ENCODE data around the gene COX7B. TPM values are rescaled to one million over a fixed set of nuclear protein-coding genes. Genes with fewer than 3 reads are reported as not detected.
"Not testable (repeated sequence)": the region's sequence is repeated elsewhere in the genome, so short reads cannot be mapped to it uniquely, and the experiment has no call there.

Gene COX7B
- total RNA-seq, 1 donor from 2014 or later = 142 TPM

GRCh38 chrX:77935886-77936285 is 36.6 kb downstream of the COX7B start:
- Mint-ChIP-seq H3K4me3 (ENCODE audit: unreplicated experiment) (no peak overlapping the region), H3K9me3 (ENCODE audit: low read depth) (no peaks in the 10 kb centered on the region), H3K36me3 (ENCODE audit: low read depth) (no peaks in the 10 kb centered on the region), H3K27me3 (ENCODE audit: low read depth) (no peaks in the 10 kb centered on the region), H3K4me1 (ENCODE audit: low read depth) (peaks cover 8% of the 10 kb centered on the region), H3K27ac (ENCODE audit: unreplicated experiment) (no peak overlapping the region)
- DNase-seq (ENCODE audit: low spot score) = no peak
- TF ChIP-seq, protein P1, sequence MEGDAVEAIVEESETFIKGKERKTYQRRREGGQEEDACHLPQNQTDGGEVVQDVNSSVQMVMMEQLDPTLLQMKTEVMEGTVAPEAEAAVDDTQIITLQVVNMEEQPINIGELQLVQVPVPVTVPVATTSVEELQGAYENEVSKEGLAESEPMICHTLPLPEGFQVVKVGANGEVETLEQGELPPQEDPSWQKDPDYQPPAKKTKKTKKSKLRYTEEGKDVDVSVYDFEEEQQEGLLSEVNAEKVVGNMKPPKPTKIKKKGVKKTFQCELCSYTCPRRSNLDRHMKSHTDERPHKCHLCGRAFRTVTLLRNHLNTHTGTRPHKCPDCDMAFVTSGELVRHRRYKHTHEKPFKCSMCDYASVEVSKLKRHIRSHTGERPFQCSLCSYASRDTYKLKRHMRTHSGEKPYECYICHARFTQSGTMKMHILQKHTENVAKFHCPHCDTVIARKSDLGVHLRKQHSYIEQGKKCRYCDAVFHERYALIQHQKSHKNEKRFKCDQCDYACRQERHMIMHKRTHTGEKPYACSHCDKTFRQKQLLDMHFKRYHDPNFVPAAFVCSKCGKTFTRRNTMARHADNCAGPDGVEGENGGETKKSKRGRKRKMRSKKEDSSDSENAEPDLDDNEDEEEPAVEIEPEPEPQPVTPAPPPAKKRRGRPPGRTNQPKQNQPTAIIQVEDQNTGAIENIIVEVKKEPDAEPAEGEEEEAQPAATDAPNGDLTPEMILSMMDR (IDR thresholded peaks at IDR 0.05) = no peak

- Mint-ChIP-seq H3K27me3 (ENCODE audit: low read depth) (no peaks in the 10 kb centered on the region), H3K36me3 (ENCODE audit: low read depth) (no peaks in the 10 kb centered on the region), H3K9me3 (ENCODE audit: low read depth) (no peaks in the 10 kb centered on the region), H3K4me3 (ENCODE audit: unreplicated experiment) (no peak overlapping the region), H3K27ac (ENCODE audit: unreplicated experiment) (no peak overlapping the region), H3K4me1 (ENCODE audit: low read depth) (peaks cover 8% of the 10 kb centered on the region)
- TF ChIP-seq, protein P1 (IDR thresholded peaks at IDR 0.05) = no peak
- DNase-seq (ENCODE audit: low spot score) = no peak
Measured at GRCh38 chrX:77936299-77936698, 37.0 kb downstream of the COX7B start.

GRCh38 chrX:77937291-77937690 is 38.0 kb downstream of the COX7B start:
- no peaks in the 10 kb centered on the region for H3K27me3 Mint-ChIP-seq (ENCODE audit: low read depth)
- no peak overlapping the region for H3K27ac Mint-ChIP-seq (ENCODE audit: unreplicated experiment)
- no peaks in the 10 kb centered on the region for H3K36me3 Mint-ChIP-seq (ENCODE audit: low read depth)
- H3K4me3 Mint-ChIP-seq (ENCODE audit: unreplicated experiment) = no peak overlapping the region
- no peaks in the 10 kb centered on the region for H3K9me3 Mint-ChIP-seq (ENCODE audit: low read depth)
- peaks cover 8% of the 10 kb centered on the region for H3K4me1 Mint-ChIP-seq (ENCODE audit: low read depth)
- TF ChIP-seq, protein P1 (IDR thresholded peaks at IDR 0.05) = no peak
- no peak for DNase-seq (ENCODE audit: low spot score)

GRCh38 chrX:77938083-77938680 is 38.9 kb downstream of the COX7B start:
- Mint-ChIP-seq H3K27ac (ENCODE audit: unreplicated experiment) (no peak overlapping the region), H3K36me3 (ENCODE audit: low read depth) (no peaks in the 10 kb centered on the region), H3K4me1 (ENCODE audit: low read depth) (peaks cover 8% of the 10 kb centered on the region), H3K4me3 (ENCODE audit: unreplicated experiment) (no peak overlapping the region), H3K27me3 (ENCODE audit: low read depth) (no peaks in the 10 kb centered on the region), H3K9me3 (ENCODE audit: low read depth) (no peaks in the 10 kb centered on the region)
- TF ChIP-seq, protein P1 (IDR thresholded peaks at IDR 0.05) = no peak
- no peak for DNase-seq (ENCODE audit: low spot score)

- H3K4me3 Mint-ChIP-seq (ENCODE audit: unreplicated experiment); H3K4me1 Mint-ChIP-seq (ENCODE audit: low read depth); H3K27ac Mint-ChIP-seq (ENCODE audit: unreplicated experiment): not testable (repeated sequence)
Measured at GRCh38 chrX:77945031-77945430, 45.8 kb downstream of the COX7B start.

DNA sequence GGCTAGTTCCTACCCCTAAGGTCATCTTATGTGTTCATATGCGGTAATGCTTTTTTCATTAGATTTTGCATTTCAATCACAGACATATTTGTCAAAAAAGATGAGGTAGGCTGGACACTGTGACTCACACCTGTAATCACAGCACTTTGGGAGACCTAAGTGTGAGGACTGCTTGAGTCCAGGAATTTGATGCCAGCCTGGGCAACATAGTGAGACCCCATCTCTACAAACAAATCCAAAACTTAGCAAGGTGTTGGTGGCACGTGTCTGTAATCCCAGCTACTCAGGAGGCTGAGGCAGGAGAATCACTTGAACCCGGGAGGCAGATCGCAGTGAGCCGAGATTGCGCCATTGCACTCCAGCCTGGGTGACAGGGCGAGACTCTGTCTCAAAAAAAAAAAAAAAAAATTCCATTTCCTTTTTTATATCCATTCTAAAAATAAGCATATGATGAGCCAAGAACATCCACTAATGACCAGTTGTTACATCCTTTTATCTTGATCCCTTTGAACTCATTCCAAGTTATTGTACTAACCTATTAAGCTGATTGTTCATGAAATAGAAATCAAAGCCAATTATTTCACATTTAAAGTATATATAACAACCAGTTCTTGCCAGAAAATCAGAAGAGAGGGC is 46.8 kb downstream of the COX7B start:
- peaks cover 2% of the 10 kb centered on the region for H3K9me3 Mint-ChIP-seq (ENCODE audit: low read depth)
- H3K27ac Mint-ChIP-seq (ENCODE audit: unreplicated experiment) = no peak overlapping the region
- no peak for DNase-seq (ENCODE audit: low spot score)
- no peaks in the 10 kb centered on the region for H3K4me1 Mint-ChIP-seq (ENCODE audit: low read depth)
- no peaks in the 10 kb centered on the region for H3K36me3 Mint-ChIP-seq (ENCODE audit: low read depth)
- H3K27me3 Mint-ChIP-seq (ENCODE audit: low read depth) = no peaks in the 10 kb centered on the region
- H3K4me3 Mint-ChIP-seq (ENCODE audit: unreplicated experiment) = no peak overlapping the region
- TF ChIP-seq, protein P1 (IDR thresholded peaks at IDR 0.05) = no peak

More at GRCh38 chrX:77945031-77945430, 45.8 kb downstream of the COX7B start:
- not testable (repeated sequence) for H3K27me3 Mint-ChIP-seq (ENCODE audit: low read depth); H3K36me3 Mint-ChIP-seq (ENCODE audit: low read depth); DNase-seq (ENCODE audit: low spot score); H3K9me3 Mint-ChIP-seq (ENCODE audit: low read depth)
